Right lobe of liver (tissue), 6 donors: Measurements from ENCODE around the gene GABARAPL1. TPM values are rescaled to one million over a fixed set of nuclear protein-coding genes. Genes with fewer than 3 reads are reported as not detected.

ENCODE experiments used
- ATAC-seq, 4 donors: fragments of 200-7000 bp; cut with Tn5 transposase; one replicate each; pipeline ENCODE4 v1.9.1; 2020; ENCODE audit warnings: mild to moderate bottlenecking in 4 of 4, moderate library complexity in 4 of 4
- DNase-seq, 3 donors: peaks; one replicate each; pipeline ENCODE4 v3.0.0-alpha.2; 2020
- H3K27ac ChIP-seq, 3 donors: fragments of 200-600 bp; one replicate each; pipeline ENCODE4 v1.8.0; 2022
- H3K27me3 ChIP-seq, 2 donors: fragments of 200-600 bp; one replicate each; pipeline ENCODE4 v1.8.0; 2022
- H3K36me3 ChIP-seq, 4 donors: fragments of 200-600 bp; sonication (generic) in 1 of 4; one replicate each; pipeline versions ENCODE4 v1.5.1 to v1.8.0; 2017 to 2022; ENCODE audit warnings: control low read depth in 1 of 4
- H3K4me1 ChIP-seq, 4 donors: fragments of 200-600 bp; sonication (generic) in 1 of 4; one replicate each; pipeline versions ENCODE4 v1.5.1 to v1.8.0; 2017 to 2022; ENCODE audit warnings: control low read depth in 1 of 4
- H3K4me3 ChIP-seq, 3 donors: fragments of 200-600 bp; one replicate each; pipeline ENCODE4 v1.8.0; 2022
- H3K9me3 ChIP-seq, 4 donors: fragments of 200-600 bp; sonication (generic) in 1 of 4; one replicate each; pipeline versions ENCODE4 v1.5.1 to v1.8.0; 2017 to 2022; ENCODE audit warnings: control low read depth in 1 of 4
- CTCF ChIP-seq, 4 donors: fragments of 200-600 bp in 3 of 4; fragments of 450-650 bp in 1 of 4; IDR thresholded peaks; one replicate each; pipeline versions ENCODE4 v1.5.1 to v1.8.0; 2016 to 2022; ENCODE audit warnings: antibody characterized with exemption in 4 of 4, mild to moderate bottlenecking in 2 of 4
- POLR2A ChIP-seq: fragments of 450-650 bp; IDR thresholded peaks from one replicate; pipeline ENCODE4 v1.6.1; 2017; ENCODE audit warnings: antibody characterized with exemption, mild to moderate bottlenecking
- WGBS: methylation state at CpG from one replicate; pipeline ENCODE4 v1.1.6; 2018; ENCODE audit warnings: low coverage, low lambda C conversion rate; ENCODE audit not compliant: insufficient coverage; ENCODE audit errors: missing lambda C conversion rate; 5-methylcytosine and 5-hydroxymethylcytosine counted together
- intact Hi-C, 2 donors: fragments of 100-400 bp; cut with DNase I; formaldehyde crosslinking; loops; one replicate each; pipeline versions ENCODE4 v1.11.2 to v1.14.1; 2022
- total RNA-seq, 6 experiments: library from RNA; depleted of rRNA in 2 of 6; stranded (reverse); fragments of >200 nt in 2 of 6; fragmentation: NEBNext Ultra II Directional in 3 of 6; extraction: Animal tissue kit (Norgen Biotek cat#: 25700) in 3 of 6; gene quantifications; one replicate each; pipeline versions ENCODE4 v1.1.0 to v1.2.4, GENCODE V29; 2016 to 2023
- donor health status: DM: no; HTN: yes; CAD: no.
- donor health status: DM: no; HTN: no; CAD: no.
- donor health status: DM: no; HTN: no; CAD: no.
- donor health status: DM: no; HTN: yes; CAD: no.
- donor health status: DM: no; HTN: yes; CAD: no.

The GABARAPL1 gene
- total RNA-seq, 6 experiments from 2014 or later: 59.5 to 123 (median 83.4) TPM

GRCh38 chr12:10205220-10205807 lies 7.4 kb upstream of the GABARAPL1 start:
- Histone ChIP-seq H3K4me3 (no peak overlapping the region), H3K4me1 (no peaks in the 10 kb centered on the region), H3K9me3 (no peaks in the 10 kb centered on the region), H3K36me3 (no peaks in the 10 kb centered on the region), H3K27ac (no peak overlapping the region), H3K27me3 (no peaks in the 10 kb centered on the region)
- intact Hi-C loops: no loop called here
- DNase-seq (no peak), ATAC-seq (no peak)
- no peak for TF ChIP-seq POLR2A
- TF ChIP-seq CTCF (IDR thresholded peaks at IDR 0.05): no peak
- WGBS: 87% methylated on average over 3 of the region's 3 CpGs

GRCh38 chr12:10207136-10207535 lies 5.5 kb upstream of the GABARAPL1 start:
- no peaks in the 10 kb centered on the region for H3K9me3 ChIP-seq
- no peak for TF ChIP-seq POLR2A
- no peak for TF ChIP-seq CTCF (IDR thresholded peaks at IDR 0.05)
- H3K27me3 ChIP-seq: no peaks in the 10 kb centered on the region
- H3K27ac ChIP-seq: no peak overlapping the region
- ATAC-seq: peak in 2 of 4 donors; percentile 35 to 54
- no peak for DNase-seq
- intact Hi-C loops: no loop called here
- no peak overlapping the region for H3K4me3 ChIP-seq
- 22% methylated on average over 2 of the region's 2 CpGs for WGBS
- no peaks in the 10 kb centered on the region for H3K4me1 ChIP-seq
- no peaks in the 10 kb centered on the region for H3K36me3 ChIP-seq

GRCh38 chr12:10210225-10210624 lies 2.5 kb upstream of the GABARAPL1 start:
- TF ChIP-seq POLR2A (no peak), CTCF (IDR thresholded peaks at IDR 0.05) (no peak)
- no peaks in the 10 kb centered on the region for H3K27me3 ChIP-seq
- DNase-seq: no peak
- intact Hi-C loops: no loop called here
- peaks cover 0 to 4% (median 0%) of the 10 kb centered on the region in 4 donors for H3K4me1 ChIP-seq
- H3K27ac ChIP-seq: no peak overlapping the region
- ATAC-seq: no peak
- no peak overlapping the region for H3K4me3 ChIP-seq
- H3K36me3 ChIP-seq: no peaks in the 10 kb centered on the region
- WGBS: 93% methylated on average over 15 of the region's 15 CpGs
- H3K9me3 ChIP-seq: no peaks in the 10 kb centered on the region

GRCh38 chr12:10211101-10211939 lies 1.4 kb upstream of the GABARAPL1 start:
- ATAC-seq (no peak), DNase-seq (peak in 1 of 3 donors; percentile 27)
- Histone ChIP-seq H3K27me3 (no peaks in the 10 kb centered on the region), H3K27ac (peak overlapping the region; percentile 97 to 100 (median 100)), H3K36me3 (no peaks in the 10 kb centered on the region), H3K9me3 (no peaks in the 10 kb centered on the region), H3K4me1 (peaks cover 0 to 15% (median 0%) of the 10 kb centered on the region in 4 donors), H3K4me3 (no peak overlapping the region)
- intact Hi-C loops: no loop called here
- 93% methylated on average over 14 of the region's 25 CpGs for WGBS
- TF ChIP-seq CTCF (IDR thresholded peaks at IDR 0.05) (no peak), POLR2A (no peak)
